ENCODE results near the gene TAS2R38.

TAS2R38 gene

GRCh38 chr7:141945356-141945755 is 28.2 kb downstream of the TAS2R38 start:
- Histone ChIP-seq H3K27me3 (ENCODE audit: low read depth, low read length) (no peaks in the 10 kb centered on the region), H3K9me3 (ENCODE audit: control insufficient read depth in 1 of 2, low read length in 2 of 2) (peaks cover 0 to 6% of the 10 kb centered on the region in 2 donors), H3K27ac (ENCODE audit: low read length) (no peak overlapping the region), H3K4me1 (ENCODE audit: control insufficient read depth in 1 of 2, insufficient read depth in 2 of 2, low read length in 2 of 2) (no peaks in the 10 kb centered on the region), H3K36me3 (ENCODE audit: control insufficient read depth in 1 of 2, insufficient read depth in 2 of 2, low read length in 2 of 2) (no peaks in the 10 kb centered on the region), H3K4me3 (ENCODE audit: low read depth in 1 of 2, low read length in 2 of 2) (no peak overlapping the region)

GRCh38 chr7:141944811-141945210 is 28.8 kb downstream of the TAS2R38 start:
- Histone ChIP-seq H3K36me3 (ENCODE audit: control insufficient read depth in 1 of 2, insufficient read depth in 2 of 2, low read length in 2 of 2) (no peaks in the 10 kb centered on the region), H3K4me3 (ENCODE audit: low read depth in 1 of 2, low read length in 2 of 2) (no peak overlapping the region), H3K27me3 (ENCODE audit: low read depth, low read length) (no peaks in the 10 kb centered on the region), H3K4me1 (ENCODE audit: control insufficient read depth in 1 of 2, insufficient read depth in 2 of 2, low read length in 2 of 2) (no peaks in the 10 kb centered on the region), H3K9me3 (ENCODE audit: control insufficient read depth in 1 of 2, low read length in 2 of 2) (peaks cover 0 to 6% of the 10 kb centered on the region in 2 donors), H3K27ac (ENCODE audit: low read length) (no peak overlapping the region)

- no peak overlapping the region for H3K27ac ChIP-seq (ENCODE audit: low read length)
- H3K9me3 ChIP-seq (ENCODE audit: control insufficient read depth in 1 of 2, low read length in 2 of 2): peaks cover 0 to 6% of the 10 kb centered on the region in 2 donors
- no peaks in the 10 kb centered on the region for H3K4me1 ChIP-seq (ENCODE audit: control insufficient read depth in 1 of 2, insufficient read depth in 2 of 2, low read length in 2 of 2)
- no peaks in the 10 kb centered on the region for H3K27me3 ChIP-seq (ENCODE audit: low read depth, low read length)
- no peaks in the 10 kb centered on the region for H3K36me3 ChIP-seq (ENCODE audit: control insufficient read depth in 1 of 2, insufficient read depth in 2 of 2, low read length in 2 of 2)
- H3K4me3 ChIP-seq (ENCODE audit: low read depth in 1 of 2, low read length in 2 of 2): no peak overlapping the region
Observed at GRCh38 chr7:141943846-141944245, 29.7 kb downstream of the TAS2R38 start.

GRCh38 chr7:141941075-141941474 is 32.5 kb downstream of the TAS2R38 start:
- Histone ChIP-seq H3K4me1 (ENCODE audit: control insufficient read depth in 1 of 2, insufficient read depth in 2 of 2, low read length in 2 of 2) (no peaks in the 10 kb centered on the region), H3K9me3 (ENCODE audit: control insufficient read depth in 1 of 2, low read length in 2 of 2) (peaks cover 0 to 11% of the 10 kb centered on the region in 2 donors), H3K4me3 (ENCODE audit: low read depth in 1 of 2, low read length in 2 of 2) (no peak overlapping the region), H3K27me3 (ENCODE audit: low read depth, low read length) (no peaks in the 10 kb centered on the region), H3K36me3 (ENCODE audit: control insufficient read depth in 1 of 2, insufficient read depth in 2 of 2, low read length in 2 of 2) (no peaks in the 10 kb centered on the region), H3K27ac (ENCODE audit: low read length) (no peak overlapping the region)

- H3K36me3 ChIP-seq (ENCODE audit: control insufficient read depth in 1 of 2, insufficient read depth in 2 of 2, low read length in 2 of 2): no peaks in the 10 kb centered on the region
- no peaks in the 10 kb centered on the region for H3K27me3 ChIP-seq (ENCODE audit: low read depth, low read length)
- no peaks in the 10 kb centered on the region for H3K9me3 ChIP-seq (ENCODE audit: control insufficient read depth in 1 of 2, low read length in 2 of 2)
- no peaks in the 10 kb centered on the region for H3K4me1 ChIP-seq (ENCODE audit: control insufficient read depth in 1 of 2, insufficient read depth in 2 of 2, low read length in 2 of 2)
- H3K27ac ChIP-seq (ENCODE audit: low read length): no peak overlapping the region
- no peak overlapping the region for H3K4me3 ChIP-seq (ENCODE audit: low read depth in 1 of 2, low read length in 2 of 2)
Observed at GRCh38 chr7:141930211-141930610, 43.4 kb downstream of the TAS2R38 start.

GRCh38 chr7:141928845-141929195 is 44.8 kb downstream of the TAS2R38 start:
- Histone ChIP-seq H3K4me3 (ENCODE audit: low read depth in 1 of 2, low read length in 2 of 2) (no peak overlapping the region), H3K27ac (ENCODE audit: low read length) (no peak overlapping the region), H3K27me3 (ENCODE audit: low read depth, low read length) (no peaks in the 10 kb centered on the region), H3K4me1 (ENCODE audit: control insufficient read depth in 1 of 2, insufficient read depth in 2 of 2, low read length in 2 of 2) (no peaks in the 10 kb centered on the region), H3K36me3 (ENCODE audit: control insufficient read depth in 1 of 2, insufficient read depth in 2 of 2, low read length in 2 of 2) (no peaks in the 10 kb centered on the region), H3K9me3 (ENCODE audit: control insufficient read depth in 1 of 2, low read length in 2 of 2) (no peaks in the 10 kb centered on the region)

GRCh38 chr7:141928146-141928844 is 45.3 kb downstream of the TAS2R38 start:
- Histone ChIP-seq H3K27ac (ENCODE audit: low read length) (no peak overlapping the region), H3K4me3 (ENCODE audit: low read depth in 1 of 2, low read length in 2 of 2) (no peak overlapping the region), H3K4me1 (ENCODE audit: control insufficient read depth in 1 of 2, insufficient read depth in 2 of 2, low read length in 2 of 2) (no peaks in the 10 kb centered on the region), H3K9me3 (ENCODE audit: control insufficient read depth in 1 of 2, low read length in 2 of 2) (no peaks in the 10 kb centered on the region), H3K27me3 (ENCODE audit: low read depth, low read length) (no peaks in the 10 kb centered on the region), H3K36me3 (ENCODE audit: control insufficient read depth in 1 of 2, insufficient read depth in 2 of 2, low read length in 2 of 2) (no peaks in the 10 kb centered on the region)
